Measurements from ENCODE around the gene SARM1.
A peak's percentile ranks its signal among the peaks of the same experiment; 100 is the strongest.

SARM1 gene

DNA sequence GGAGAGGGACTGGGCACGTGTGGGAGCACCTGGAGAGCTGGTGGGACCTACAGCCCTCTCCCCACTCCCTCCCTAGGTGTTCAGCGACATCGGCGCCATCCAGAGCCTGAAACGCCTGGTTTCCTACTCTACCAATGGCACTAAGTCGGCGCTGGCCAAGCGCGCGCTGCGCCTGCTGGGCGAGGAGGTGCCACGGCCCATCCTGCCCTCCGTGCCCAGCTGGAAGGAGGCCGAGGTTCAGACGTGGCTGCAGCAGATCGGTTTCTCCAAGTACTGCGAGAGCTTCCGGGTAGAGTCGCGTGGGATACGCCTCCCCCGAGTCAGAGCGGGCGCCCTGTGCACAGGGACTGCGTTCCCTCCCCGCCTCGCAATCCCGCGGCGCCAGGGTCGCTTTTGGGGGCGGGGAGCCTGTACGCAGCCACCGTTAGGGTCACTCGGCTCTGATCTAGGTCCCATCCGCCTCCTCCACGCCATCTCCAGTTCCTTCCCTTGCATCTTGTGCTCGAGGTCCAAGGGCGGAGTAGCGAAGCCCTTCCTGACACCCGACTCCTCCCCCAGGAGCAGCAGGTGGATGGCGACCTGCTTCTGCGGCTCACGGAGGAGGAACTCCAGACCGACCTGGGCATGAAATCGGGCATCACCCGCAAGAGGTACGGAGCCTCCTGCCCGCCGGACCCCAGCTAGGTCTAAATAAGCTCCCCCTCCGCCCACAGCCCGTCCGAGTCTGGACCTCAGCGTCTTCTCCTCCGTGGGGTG is 13.0 kb downstream of the SARM1 start:
- peak; percentile 79 for DNase-seq (ENCODE audit: low spot score)
- in situ Hi-C loops (cut with MboI; ENCODE audit: low pct_unique_long_range_greater_than_20kb, low sequenced_read_pairs, unreplicated experiment), result loop anchor here (25.0 kb wide), 1 partner anchor 153 kb away; no protein-coding TSS in a partner anchor
- TF ChIP-seq, protein P1, sequence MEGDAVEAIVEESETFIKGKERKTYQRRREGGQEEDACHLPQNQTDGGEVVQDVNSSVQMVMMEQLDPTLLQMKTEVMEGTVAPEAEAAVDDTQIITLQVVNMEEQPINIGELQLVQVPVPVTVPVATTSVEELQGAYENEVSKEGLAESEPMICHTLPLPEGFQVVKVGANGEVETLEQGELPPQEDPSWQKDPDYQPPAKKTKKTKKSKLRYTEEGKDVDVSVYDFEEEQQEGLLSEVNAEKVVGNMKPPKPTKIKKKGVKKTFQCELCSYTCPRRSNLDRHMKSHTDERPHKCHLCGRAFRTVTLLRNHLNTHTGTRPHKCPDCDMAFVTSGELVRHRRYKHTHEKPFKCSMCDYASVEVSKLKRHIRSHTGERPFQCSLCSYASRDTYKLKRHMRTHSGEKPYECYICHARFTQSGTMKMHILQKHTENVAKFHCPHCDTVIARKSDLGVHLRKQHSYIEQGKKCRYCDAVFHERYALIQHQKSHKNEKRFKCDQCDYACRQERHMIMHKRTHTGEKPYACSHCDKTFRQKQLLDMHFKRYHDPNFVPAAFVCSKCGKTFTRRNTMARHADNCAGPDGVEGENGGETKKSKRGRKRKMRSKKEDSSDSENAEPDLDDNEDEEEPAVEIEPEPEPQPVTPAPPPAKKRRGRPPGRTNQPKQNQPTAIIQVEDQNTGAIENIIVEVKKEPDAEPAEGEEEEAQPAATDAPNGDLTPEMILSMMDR (IDR thresholded peaks at IDR 0.05; ENCODE audit: extremely low read depth, insufficient read depth, missing control alignments), result no peak

DNA sequence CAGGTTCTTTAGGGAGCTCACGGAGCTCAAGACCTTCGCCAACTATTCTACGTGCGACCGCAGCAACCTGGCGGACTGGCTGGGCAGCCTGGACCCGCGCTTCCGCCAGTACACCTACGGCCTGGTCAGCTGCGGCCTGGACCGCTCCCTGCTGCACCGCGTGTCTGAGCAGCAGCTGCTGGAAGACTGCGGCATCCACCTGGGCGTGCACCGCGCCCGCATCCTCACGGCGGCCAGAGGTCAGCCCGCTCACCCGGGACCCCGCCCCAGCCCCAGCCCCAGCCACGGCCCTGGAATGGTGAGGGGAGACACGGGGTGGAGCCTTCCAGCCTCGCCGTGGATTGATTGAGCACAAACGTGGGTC is 13.5 kb downstream of the SARM1 start:
- in situ Hi-C loops (cut with MboI; ENCODE audit: low pct_unique_long_range_greater_than_20kb, low sequenced_read_pairs, unreplicated experiment), result loop anchor here (25.0 kb wide), 1 partner anchor 152 kb away; no protein-coding TSS in a partner anchor
- TF ChIP-seq, protein P1 (IDR thresholded peaks at IDR 0.05; ENCODE audit: extremely low read depth, insufficient read depth, missing control alignments), result no peak
- no peak for DNase-seq (ENCODE audit: low spot score)

DNA sequence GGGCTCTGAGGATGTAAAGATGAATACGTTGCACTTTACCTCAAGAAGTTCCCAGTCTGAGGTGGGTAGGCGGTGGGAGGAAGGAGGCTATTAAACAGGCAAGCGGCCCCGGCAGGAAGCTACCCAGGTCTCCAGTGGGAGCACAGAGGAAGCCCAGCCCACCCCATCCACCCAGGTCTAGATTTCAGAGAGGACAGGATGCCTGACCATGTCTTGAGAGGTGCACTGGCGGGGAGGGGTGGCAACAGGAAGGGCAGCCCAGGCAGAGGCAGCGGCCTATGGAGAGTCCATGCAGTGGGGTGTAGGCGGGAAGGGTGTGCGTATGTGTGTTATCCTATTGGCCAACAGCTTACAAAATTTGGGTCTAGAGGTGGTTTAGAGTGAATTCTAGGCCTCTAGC is 13.9 kb downstream of the SARM1 start:
- TF ChIP-seq, protein P1 (IDR thresholded peaks at IDR 0.05; ENCODE audit: extremely low read depth, insufficient read depth, missing control alignments), result no peak
- in situ Hi-C loops (cut with MboI; ENCODE audit: low pct_unique_long_range_greater_than_20kb, low sequenced_read_pairs, unreplicated experiment), result loop anchor here (25.0 kb wide), 1 partner anchor 152 kb away; no protein-coding TSS in a partner anchor
- no peak for DNase-seq (ENCODE audit: low spot score)

DNA sequence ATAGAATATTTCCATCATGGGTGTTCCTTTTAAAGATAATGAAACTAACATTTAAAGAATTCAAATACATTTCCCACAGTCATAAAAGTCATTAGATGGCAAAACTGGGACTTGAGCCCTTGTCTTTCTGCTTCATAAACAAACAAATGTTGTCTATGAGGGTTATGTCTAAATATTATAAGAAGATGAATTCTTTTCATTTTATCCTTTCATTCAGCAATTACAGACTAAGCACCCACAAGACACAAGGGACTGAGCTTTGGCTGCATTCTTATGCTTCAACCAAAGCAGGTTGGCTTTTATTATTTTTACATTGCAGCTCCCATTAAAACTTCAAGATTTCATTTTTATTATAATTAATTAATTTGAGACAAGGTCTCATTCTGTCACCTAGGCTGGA is 14.9 kb downstream of the SARM1 start:
- in situ Hi-C loops (cut with MboI; ENCODE audit: low pct_unique_long_range_greater_than_20kb, low sequenced_read_pairs, unreplicated experiment), result loop anchor here (25.0 kb wide), 1 partner anchor 151 kb away; no protein-coding TSS in a partner anchor
- no peak for DNase-seq (ENCODE audit: low spot score)
- TF ChIP-seq, protein P1 (IDR thresholded peaks at IDR 0.05; ENCODE audit: extremely low read depth, insufficient read depth, missing control alignments), result no peak

DNA sequence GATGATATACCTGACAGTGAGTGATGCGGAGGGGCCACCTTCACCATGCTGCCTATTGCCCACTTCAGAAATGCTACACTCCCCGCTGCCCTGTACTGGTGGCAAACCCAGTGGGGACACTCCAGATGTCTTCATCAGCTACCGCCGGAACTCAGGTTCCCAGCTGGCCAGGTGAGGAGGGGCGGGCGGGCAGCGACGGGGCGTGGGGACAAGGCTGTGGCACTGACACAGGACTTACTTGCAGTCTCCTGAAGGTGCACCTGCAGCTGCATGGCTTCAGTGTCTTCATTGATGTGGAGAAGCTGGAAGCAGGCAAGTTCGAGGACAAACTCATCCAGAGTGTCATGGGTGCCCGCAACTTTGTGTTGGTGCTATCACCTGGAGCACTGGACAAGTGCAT is 16.6 kb downstream of the SARM1 start:
- TF ChIP-seq, protein P1 (IDR thresholded peaks at IDR 0.05; ENCODE audit: extremely low read depth, insufficient read depth, missing control alignments), result no peak
- in situ Hi-C loops (cut with MboI; ENCODE audit: low pct_unique_long_range_greater_than_20kb, low sequenced_read_pairs, unreplicated experiment), result loop anchor here (25.0 kb wide), 1 partner anchor 149 kb away; no protein-coding TSS in a partner anchor
- no peak for DNase-seq (ENCODE audit: low spot score)

DNA sequence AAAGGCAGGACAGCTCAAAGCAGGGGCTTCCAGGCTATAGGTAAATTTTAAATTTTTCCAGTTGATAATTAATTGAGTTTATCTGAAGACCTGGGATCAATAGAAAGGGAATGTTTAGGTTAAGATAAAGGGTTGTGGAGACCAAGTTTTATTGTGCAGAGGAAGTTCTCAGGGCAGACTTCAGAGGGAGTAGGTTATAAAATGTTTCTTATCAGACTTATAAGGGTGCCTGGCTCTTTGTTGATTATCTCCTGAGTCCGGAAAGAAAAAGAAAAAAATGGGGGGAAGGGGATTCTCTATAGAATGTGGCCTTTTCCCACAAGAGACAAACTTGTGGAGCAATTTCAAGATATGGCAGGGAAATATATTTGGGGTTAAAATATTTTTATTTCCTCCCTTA is 18.6 kb downstream of the SARM1 start:
- no peak for DNase-seq (ENCODE audit: low spot score)

More for the DNA sequence above, 18.6 kb downstream of the SARM1 start:
- TF ChIP-seq, protein P1 (IDR thresholded peaks at IDR 0.05; ENCODE audit: extremely low read depth, insufficient read depth, missing control alignments), result no peak
- in situ Hi-C loops (cut with MboI; ENCODE audit: low pct_unique_long_range_greater_than_20kb, low sequenced_read_pairs, unreplicated experiment), result loop anchor here (25.0 kb wide), 1 partner anchor 147 kb away; no protein-coding TSS in a partner anchor

Data from GM13977 (cell line).